HepG2 (cell line): ENCODE measurements around the gene PPP1R27. TPM values are rescaled to one million over a fixed set of nuclear protein-coding genes. Genes with fewer than 3 reads are reported as not detected.

Experiments used
- ASH2L ChIP-seq: fragments of 300-600, 200-600 bp; sonication (generic); IDR thresholded peaks from 2 replicates; pipeline ENCODE4 v1.7.0; 2017; ENCODE audit warnings: low read depth, mild to moderate bottlenecking, moderate library complexity, mixed read lengths, low read length; ENCODE audit not compliant: insufficient read length
- CENPX ChIP-seq: sonication (generic); formaldehyde crosslinking; IDR thresholded peaks from 2 replicates; pipeline ENCODE4 v1.9.0; 2021; ENCODE audit warnings: mild to moderate bottlenecking, missing genetic modification reagents, moderate library complexity
- FIP1L1 ChIP-seq: fragments of 200-400 bp; formaldehyde crosslinking; IDR thresholded peaks from 2 replicates; pipeline ENCODE4 v1.6.1; 2018; ENCODE audit warnings: low read depth, mild to moderate bottlenecking, low read length, moderate library complexity, borderline replicate concordance; ENCODE audit not compliant: insufficient read depth
- FOXC1 ChIP-seq: sonication (generic); formaldehyde crosslinking; IDR thresholded peaks from 2 replicates; pipeline ENCODE4 v1.8.0; 2022; ENCODE audit warnings: mild to moderate bottlenecking, missing genetic modification reagents, borderline replicate concordance
- RXRA ChIP-seq: sonication (generic); formaldehyde crosslinking; IDR thresholded peaks from 2 replicates; pipeline ENCODE4 v1.5.1; 2020; ENCODE audit warnings: missing genetic modification reagents
- TMF1 ChIP-seq: sonication (generic); formaldehyde crosslinking; IDR thresholded peaks from 2 replicates; pipeline ENCODE4 v1.8.1; 2022; ENCODE audit warnings: low read depth, missing genetic modification reagents
- ZNF205 ChIP-seq: IDR thresholded peaks from 2 replicates; pipeline ENCODE4 v1.6.1; 2018; ENCODE audit warnings: missing biosample characterization, missing genetic modification reagents
- ZNF253 ChIP-seq: sonication (generic); formaldehyde crosslinking; IDR thresholded peaks from 2 replicates; pipeline ENCODE4 v1.8.0; 2022; ENCODE audit warnings: mild to moderate bottlenecking, missing genetic modification reagents, borderline replicate concordance
- ZNF558 ChIP-seq: sonication (generic); formaldehyde crosslinking; IDR thresholded peaks from 2 replicates; pipeline ENCODE4 v1.9.0; 2022; ENCODE audit warnings: mild to moderate bottlenecking, missing genetic modification reagents, borderline replicate concordance
- ZNF629 ChIP-seq: sonication (generic); formaldehyde crosslinking; conservative IDR thresholded peaks from 2 replicates; pipeline ENCODE4 v1.5.0; 2020; ENCODE audit warnings: missing genetic modification reagents
- ZSCAN12 ChIP-seq: sonication (generic); formaldehyde crosslinking; IDR thresholded peaks from 2 replicates; pipeline ENCODE4 v1.9.0; 2021; ENCODE audit warnings: mild to moderate bottlenecking, missing genetic modification reagents
- polyA plus RNA-seq, 8 experiments: library from polyadenylated mRNA; depleted of rRNA in 3 of 8; stranded (reverse) in 7 of 8; unstranded in 1 of 8; fragments of >200 nt; fragmentation: Illumina TruSeq in 4 of 8; extraction: Trizol in 4 of 8; gene quantifications; 2 replicates each; pipeline versions ENCODE4 v1.2.1 to v1.2.3, GENCODE V29; 2011 to 2016; ENCODE audit warnings: low read depth in 4 of 8, missing spikeins in 1 of 8, mixed read lengths in 1 of 8; ENCODE audit not compliant: insufficient read depth in 1 of 8
- total RNA-seq, 5 experiments: library from RNA; depleted of rRNA; stranded (reverse); fragments of >200 nt; fragmentation: Illumina TruSeq; extraction: Trizol; gene quantifications; 2 replicates each; pipeline ENCODE4 v1.2.3, GENCODE V29; 2016; ENCODE audit warnings: low read depth in 1 of 5
- TF ChIP-seq, protein P1 (sequence below): sonication (generic); formaldehyde crosslinking; IDR thresholded peaks from 2 replicates; pipeline ENCODE4 v1.4.0; 2020; ENCODE audit warnings: missing genetic modification reagents
- TF ChIP-seq, protein P2 (sequence below): sonication (generic); formaldehyde crosslinking; IDR thresholded peaks from 2 replicates; pipeline ENCODE4 v1.4.0; 2020; ENCODE audit warnings: missing genetic modification reagents, borderline replicate concordance
- TF ChIP-seq, protein P3 (sequence below): sonication (generic); formaldehyde crosslinking; IDR thresholded peaks from 2 replicates; pipeline ENCODE4 v1.8.1; 2022; ENCODE audit warnings: mild to moderate bottlenecking, missing genetic modification reagents
- TF ChIP-seq, protein P4 (sequence below): sonication (generic); formaldehyde crosslinking; IDR thresholded peaks from 2 replicates; pipeline ENCODE4 v1.4.0; 2020; ENCODE audit warnings: low read depth, mild to moderate bottlenecking, missing genetic modification reagents
- TF ChIP-seq, protein P5 (sequence below): IDR thresholded peaks from 2 replicates; pipeline ENCODE4 v1.6.1; 2016; ENCODE audit warnings: control low read depth

The PPP1R27 gene
- total and polyA plus RNA-seq, 2 of the 13 experiments (the other 11 are each of a cell fraction or from before 2014, with no cell fraction given) = 0.17 to 1.00 TPM

DNA sequence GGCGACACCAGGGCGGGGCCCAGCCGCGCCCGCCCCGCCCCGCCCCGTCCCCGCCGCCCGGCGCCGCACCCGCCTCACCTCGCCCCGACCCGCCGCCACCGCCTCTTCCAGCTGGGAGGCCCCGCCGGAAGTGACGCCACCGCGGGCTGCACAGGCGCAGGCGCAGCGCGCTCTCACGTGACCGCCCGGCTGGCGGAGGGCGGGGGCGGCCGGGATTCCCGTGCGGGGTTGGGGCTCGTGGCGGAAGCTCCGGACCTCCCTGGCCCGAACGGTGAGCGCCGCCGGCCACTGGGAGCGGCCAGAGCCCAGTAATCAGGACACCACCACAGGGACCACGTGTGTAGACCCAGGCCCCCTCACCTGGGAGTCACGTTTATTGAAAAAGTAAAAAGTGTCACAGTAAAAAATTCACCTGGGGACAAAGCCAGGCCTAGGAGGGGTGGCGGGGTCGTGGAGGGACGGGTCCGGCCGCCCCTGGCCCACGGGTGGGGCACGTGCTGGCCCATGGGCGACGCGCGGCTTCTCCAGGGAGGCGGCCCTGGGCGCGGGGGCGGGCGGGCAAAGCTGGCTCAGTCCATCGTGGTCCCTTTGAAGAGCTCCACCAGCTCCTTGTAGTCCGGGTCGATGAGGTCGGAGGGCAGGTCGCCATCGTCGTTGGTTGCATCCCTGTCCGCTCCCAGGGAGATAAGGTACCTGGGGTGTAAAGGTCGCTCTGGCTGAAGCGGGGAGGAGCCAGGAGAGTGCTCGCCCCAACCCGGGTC is 1.5 kb downstream of the PPP1R27 start, which contains the start of gene MCRIP1 (continued):
- TF ChIP-seq, protein P1, sequence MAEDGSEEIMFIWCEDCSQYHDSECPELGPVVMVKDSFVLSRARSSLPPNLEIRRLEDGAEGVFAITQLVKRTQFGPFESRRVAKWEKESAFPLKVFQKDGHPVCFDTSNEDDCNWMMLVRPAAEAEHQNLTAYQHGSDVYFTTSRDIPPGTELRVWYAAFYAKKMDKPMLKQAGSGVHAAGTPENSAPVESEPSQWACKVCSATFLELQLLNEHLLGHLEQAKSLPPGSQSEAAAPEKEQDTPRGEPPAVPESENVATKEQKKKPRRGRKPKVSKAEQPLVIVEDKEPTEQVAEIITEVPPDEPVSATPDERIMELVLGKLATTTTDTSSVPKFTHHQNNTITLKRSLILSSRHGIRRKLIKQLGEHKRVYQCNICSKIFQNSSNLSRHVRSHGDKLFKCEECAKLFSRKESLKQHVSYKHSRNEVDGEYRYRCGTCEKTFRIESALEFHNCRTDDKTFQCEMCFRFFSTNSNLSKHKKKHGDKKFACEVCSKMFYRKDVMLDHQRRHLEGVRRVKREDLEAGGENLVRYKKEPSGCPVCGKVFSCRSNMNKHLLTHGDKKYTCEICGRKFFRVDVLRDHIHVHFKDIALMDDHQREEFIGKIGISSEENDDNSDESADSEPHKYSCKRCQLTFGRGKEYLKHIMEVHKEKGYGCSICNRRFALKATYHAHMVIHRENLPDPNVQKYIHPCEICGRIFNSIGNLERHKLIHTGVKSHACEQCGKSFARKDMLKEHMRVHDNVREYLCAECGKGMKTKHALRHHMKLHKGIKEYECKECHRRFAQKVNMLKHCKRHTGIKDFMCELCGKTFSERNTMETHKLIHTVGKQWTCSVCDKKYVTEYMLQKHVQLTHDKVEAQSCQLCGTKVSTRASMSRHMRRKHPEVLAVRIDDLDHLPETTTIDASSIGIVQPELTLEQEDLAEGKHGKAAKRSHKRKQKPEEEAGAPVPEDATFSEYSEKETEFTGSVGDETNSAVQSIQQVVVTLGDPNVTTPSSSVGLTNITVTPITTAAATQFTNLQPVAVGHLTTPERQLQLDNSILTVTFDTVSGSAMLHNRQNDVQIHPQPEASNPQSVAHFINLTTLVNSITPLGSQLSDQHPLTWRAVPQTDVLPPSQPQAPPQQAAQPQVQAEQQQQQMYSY (CRISPR knock-in tag) = peak; percentile 73; the same call in 1 of the 2 replicates
- TF ChIP-seq ZSCAN12 (CRISPR knock-in tag) (peak; percentile 92; the same call in 1 of the 2 replicates), RXRA (peak; percentile 62), FIP1L1 (no peak), ZNF253 (CRISPR knock-in tag) (peak; percentile 97; the same call in 1 of the 2 replicates), TMF1 (CRISPR knock-in tag) (peak; percentile 87), ASH2L (peak; percentile 79), CENPX (CRISPR knock-in tag) (no peak), ZNF558 (CRISPR knock-in tag) (peak; percentile 66; the same call in 1 of the 2 replicates), FOXC1 (CRISPR knock-in tag) (peak; percentile 95), ZNF205 (peak; percentile 67), ZNF629 (CRISPR knock-in tag) (peak; percentile 39)
- TF ChIP-seq, protein P2, sequence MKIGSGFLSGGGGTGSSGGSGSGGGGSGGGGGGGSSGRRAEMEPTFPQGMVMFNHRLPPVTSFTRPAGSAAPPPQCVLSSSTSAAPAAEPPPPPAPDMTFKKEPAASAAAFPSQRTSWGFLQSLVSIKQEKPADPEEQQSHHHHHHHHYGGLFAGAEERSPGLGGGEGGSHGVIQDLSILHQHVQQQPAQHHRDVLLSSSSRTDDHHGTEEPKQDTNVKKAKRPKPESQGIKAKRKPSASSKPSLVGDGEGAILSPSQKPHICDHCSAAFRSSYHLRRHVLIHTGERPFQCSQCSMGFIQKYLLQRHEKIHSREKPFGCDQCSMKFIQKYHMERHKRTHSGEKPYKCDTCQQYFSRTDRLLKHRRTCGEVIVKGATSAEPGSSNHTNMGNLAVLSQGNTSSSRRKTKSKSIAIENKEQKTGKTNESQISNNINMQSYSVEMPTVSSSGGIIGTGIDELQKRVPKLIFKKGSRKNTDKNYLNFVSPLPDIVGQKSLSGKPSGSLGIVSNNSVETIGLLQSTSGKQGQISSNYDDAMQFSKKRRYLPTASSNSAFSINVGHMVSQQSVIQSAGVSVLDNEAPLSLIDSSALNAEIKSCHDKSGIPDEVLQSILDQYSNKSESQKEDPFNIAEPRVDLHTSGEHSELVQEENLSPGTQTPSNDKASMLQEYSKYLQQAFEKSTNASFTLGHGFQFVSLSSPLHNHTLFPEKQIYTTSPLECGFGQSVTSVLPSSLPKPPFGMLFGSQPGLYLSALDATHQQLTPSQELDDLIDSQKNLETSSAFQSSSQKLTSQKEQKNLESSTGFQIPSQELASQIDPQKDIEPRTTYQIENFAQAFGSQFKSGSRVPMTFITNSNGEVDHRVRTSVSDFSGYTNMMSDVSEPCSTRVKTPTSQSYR = peak; percentile 3; the same call in 1 of the 2 replicates
- TF ChIP-seq, protein P3, sequence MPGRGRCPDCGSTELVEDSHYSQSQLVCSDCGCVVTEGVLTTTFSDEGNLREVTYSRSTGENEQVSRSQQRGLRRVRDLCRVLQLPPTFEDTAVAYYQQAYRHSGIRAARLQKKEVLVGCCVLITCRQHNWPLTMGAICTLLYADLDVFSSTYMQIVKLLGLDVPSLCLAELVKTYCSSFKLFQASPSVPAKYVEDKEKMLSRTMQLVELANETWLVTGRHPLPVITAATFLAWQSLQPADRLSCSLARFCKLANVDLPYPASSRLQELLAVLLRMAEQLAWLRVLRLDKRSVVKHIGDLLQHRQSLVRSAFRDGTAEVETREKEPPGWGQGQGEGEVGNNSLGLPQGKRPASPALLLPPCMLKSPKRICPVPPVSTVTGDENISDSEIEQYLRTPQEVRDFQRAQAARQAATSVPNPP (CRISPR knock-in tag) = peak; percentile 76; the same call in 1 of the 2 replicates
- TF ChIP-seq, protein P4, sequence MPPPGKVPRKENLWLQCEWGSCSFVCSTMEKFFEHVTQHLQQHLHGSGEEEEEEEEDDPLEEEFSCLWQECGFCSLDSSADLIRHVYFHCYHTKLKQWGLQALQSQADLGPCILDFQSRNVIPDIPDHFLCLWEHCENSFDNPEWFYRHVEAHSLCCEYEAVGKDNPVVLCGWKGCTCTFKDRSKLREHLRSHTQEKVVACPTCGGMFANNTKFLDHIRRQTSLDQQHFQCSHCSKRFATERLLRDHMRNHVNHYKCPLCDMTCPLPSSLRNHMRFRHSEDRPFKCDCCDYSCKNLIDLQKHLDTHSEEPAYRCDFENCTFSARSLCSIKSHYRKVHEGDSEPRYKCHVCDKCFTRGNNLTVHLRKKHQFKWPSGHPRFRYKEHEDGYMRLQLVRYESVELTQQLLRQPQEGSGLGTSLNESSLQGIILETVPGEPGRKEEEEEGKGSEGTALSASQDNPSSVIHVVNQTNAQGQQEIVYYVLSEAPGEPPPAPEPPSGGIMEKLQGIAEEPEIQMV = peak; percentile 61; the same call in 1 of the 2 replicates
- TF ChIP-seq, protein P5, sequence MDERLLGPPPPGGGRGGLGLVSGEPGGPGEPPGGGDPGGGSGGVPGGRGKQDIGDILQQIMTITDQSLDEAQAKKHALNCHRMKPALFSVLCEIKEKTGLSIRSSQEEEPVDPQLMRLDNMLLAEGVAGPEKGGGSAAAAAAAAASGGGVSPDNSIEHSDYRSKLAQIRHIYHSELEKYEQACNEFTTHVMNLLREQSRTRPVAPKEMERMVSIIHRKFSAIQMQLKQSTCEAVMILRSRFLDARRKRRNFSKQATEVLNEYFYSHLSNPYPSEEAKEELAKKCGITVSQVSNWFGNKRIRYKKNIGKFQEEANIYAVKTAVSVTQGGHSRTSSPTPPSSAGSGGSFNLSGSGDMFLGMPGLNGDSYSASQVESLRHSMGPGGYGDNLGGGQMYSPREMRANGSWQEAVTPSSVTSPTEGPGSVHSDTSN (CRISPR knock-in tag) = no peak
